Bronchial epithelial cell (primary cell): ENCODE results near the gene SMIM5. TPM values are rescaled to one million over a fixed set of nuclear protein-coding genes. Genes with fewer than 3 reads are reported as not detected.

Source experiments
- DNase-seq: peaks from one replicate; pipeline ENCODE4 v3.0.0-alpha.2; 2010; ENCODE audit warnings: low read depth
- FAIRE-seq: peaks from 2 replicates; lab custom pipeline; 2011; peaks lifted over from hg19 to GRCh38; lab: Jason Lieb, UNC
- H3K27me3 ChIP-seq: 2 replicates; pipeline ENCODE4 v1.5.1; 2011; ENCODE audit warnings: low read length; ENCODE audit not compliant: control insufficient read depth, insufficient read depth
- H3K36me3 ChIP-seq: 2 replicates; pipeline ENCODE4 v1.5.1; 2011; ENCODE audit warnings: low read length; ENCODE audit not compliant: control insufficient read depth, insufficient read depth
- H3K4me3 ChIP-seq: 2 replicates; pipeline ENCODE4 v1.5.1; 2011; ENCODE audit warnings: mild to moderate bottlenecking, low read depth, low read length, control low read depth
- CTCF ChIP-seq: IDR thresholded peaks from 2 replicates; pipeline ENCODE4 v1.5.1; 2011; ENCODE audit warnings: mild to moderate bottlenecking, moderate library complexity, low read length, control low read depth, inconsistent platforms; ENCODE audit not compliant: insufficient read depth, severe bottlenecking
- total RNA-seq: library from RNA; depleted of rRNA; stranded (reverse); fragments of >200 nt; gene quantifications from 2 replicates; pipeline ENCODE4 v1.2.1, GENCODE V29; 2014

The SMIM5 gene
- total RNA-seq, 1 donor from 2014 or later = 3.9 TPM

- no peak for FAIRE-seq
Measured at GRCh38 chr17:75665981-75666380, 32.7 kb downstream of the SMIM5 start.

GRCh38 chr17:75666959-75667790, 33.9 kb downstream of the SMIM5 start, which contains the start of the genes RECQL5 and SAP30BP:
Gene RECQL5 (minus strand): TSS chr17:75667154. CDS start chr17:75666557, 597 bp downstream.
Gene SAP30BP (plus strand): TSS chr17:75667338. CDS start chr17:75667373, 35 bp downstream.
- peak within 1 kb of the TSS; percentile 92 for H3K4me3 ChIP-seq
- DNase-seq = peak; percentile 91
- no peak for TF ChIP-seq CTCF
- FAIRE-seq = peak; percentile 66
- H3K36me3 ChIP-seq = peaks cover 18% of the 10 kb centered on the region
- H3K27me3 ChIP-seq = no peaks in the 10 kb centered on the region

More at GRCh38 chr17:75665981-75666380, 32.7 kb downstream of the SMIM5 start:
- no peak for DNase-seq
- no peak for TF ChIP-seq CTCF
- peaks cover 11% of the 10 kb centered on the region for H3K36me3 ChIP-seq
- no peaks in the 10 kb centered on the region for H3K27me3 ChIP-seq
- H3K4me3 ChIP-seq = no peak overlapping the region

- Histone ChIP-seq H3K27me3 (no peaks in the 10 kb centered on the region), H3K4me3 (peak overlapping the region; percentile 92), H3K36me3 (peaks cover 14% of the 10 kb centered on the region)
- no peak for TF ChIP-seq CTCF
- no peak for FAIRE-seq
- DNase-seq = no peak
Measured at GRCh38 chr17:75667825-75668224, 34.6 kb downstream of the SMIM5 start.

GRCh38 chr17:75668489-75668888, 35.3 kb downstream of the SMIM5 start:
- DNase-seq = no peak

GRCh38 chr17:75670868-75671267, 37.6 kb downstream of the SMIM5 start:
- peaks cover 16% of the 10 kb centered on the region for H3K36me3 ChIP-seq
- DNase-seq (no peak), FAIRE-seq (no peak)
- H3K4me3 ChIP-seq = no peak overlapping the region
- H3K27me3 ChIP-seq = no peaks in the 10 kb centered on the region
- no peak for TF ChIP-seq CTCF

More at GRCh38 chr17:75668489-75668888, 35.3 kb downstream of the SMIM5 start:
- H3K27me3 ChIP-seq = no peaks in the 10 kb centered on the region
- TF ChIP-seq CTCF = no peak
- no peak for FAIRE-seq
- H3K4me3 ChIP-seq = no peak overlapping the region
- H3K36me3 ChIP-seq = peaks cover 14% of the 10 kb centered on the region
